Measurements from ENCODE around the gene FBXO27.
"Not testable (repeated sequence)": the region's sequence is repeated elsewhere in the genome, so short reads cannot be mapped to it uniquely, and the experiment has no call there.

FBXO27 gene

GRCh38 chr19:39003796-39004195 is 28.6 kb downstream of the FBXO27 start:
- H3K4me3 ChIP-seq (ENCODE audit: low read length, poor library complexity, severe bottlenecking) = no peak overlapping the region
- H3K79me2 ChIP-seq (ENCODE audit: insufficient read depth, low read length) = no peaks in the 10 kb centered on the region
- H3K4me1 ChIP-seq (ENCODE audit: insufficient read depth, low read length, poor library complexity, severe bottlenecking) = peaks cover 3% of the 10 kb centered on the region
- no peak overlapping the region for H2AFZ ChIP-seq (ENCODE audit: low read length)
- H3K27me3 ChIP-seq (ENCODE audit: insufficient read depth, low read length, poor library complexity, severe bottlenecking) = no peaks in the 10 kb centered on the region
- H3K9me2 ChIP-seq (replicated peaks; ENCODE audit: low read depth, low read length) = no peaks in the 10 kb centered on the region
- H3K36me3 ChIP-seq (ENCODE audit: insufficient read depth, low read length) = no peaks in the 10 kb centered on the region
- H4K20me1 ChIP-seq (ENCODE audit: insufficient read depth, low read length, poor library complexity, severe bottlenecking) = no peaks in the 10 kb centered on the region
- TF ChIP-seq EZH2phosphoT487 (IDR thresholded peaks at IDR 0.05; ENCODE audit: borderline replicate concordance) = no peak
- TF ChIP-seq, protein P1, sequence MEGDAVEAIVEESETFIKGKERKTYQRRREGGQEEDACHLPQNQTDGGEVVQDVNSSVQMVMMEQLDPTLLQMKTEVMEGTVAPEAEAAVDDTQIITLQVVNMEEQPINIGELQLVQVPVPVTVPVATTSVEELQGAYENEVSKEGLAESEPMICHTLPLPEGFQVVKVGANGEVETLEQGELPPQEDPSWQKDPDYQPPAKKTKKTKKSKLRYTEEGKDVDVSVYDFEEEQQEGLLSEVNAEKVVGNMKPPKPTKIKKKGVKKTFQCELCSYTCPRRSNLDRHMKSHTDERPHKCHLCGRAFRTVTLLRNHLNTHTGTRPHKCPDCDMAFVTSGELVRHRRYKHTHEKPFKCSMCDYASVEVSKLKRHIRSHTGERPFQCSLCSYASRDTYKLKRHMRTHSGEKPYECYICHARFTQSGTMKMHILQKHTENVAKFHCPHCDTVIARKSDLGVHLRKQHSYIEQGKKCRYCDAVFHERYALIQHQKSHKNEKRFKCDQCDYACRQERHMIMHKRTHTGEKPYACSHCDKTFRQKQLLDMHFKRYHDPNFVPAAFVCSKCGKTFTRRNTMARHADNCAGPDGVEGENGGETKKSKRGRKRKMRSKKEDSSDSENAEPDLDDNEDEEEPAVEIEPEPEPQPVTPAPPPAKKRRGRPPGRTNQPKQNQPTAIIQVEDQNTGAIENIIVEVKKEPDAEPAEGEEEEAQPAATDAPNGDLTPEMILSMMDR (conservative IDR thresholded peaks at IDR 0.05; ENCODE audit: low read length) = no peak
- no peak overlapping the region for H3K4me2 ChIP-seq (ENCODE audit: low read depth, low read length, poor library complexity, severe bottlenecking)
- no peaks in the 10 kb centered on the region for H3K9me3 ChIP-seq (ENCODE audit: insufficient read depth, low read depth, low read length)
- H3K9ac ChIP-seq (ENCODE audit: low read depth, low read length, poor library complexity, severe bottlenecking) = no peak overlapping the region
- H3F3A ChIP-seq (ENCODE audit: low read depth) = no peaks in the 10 kb centered on the region

DNA sequence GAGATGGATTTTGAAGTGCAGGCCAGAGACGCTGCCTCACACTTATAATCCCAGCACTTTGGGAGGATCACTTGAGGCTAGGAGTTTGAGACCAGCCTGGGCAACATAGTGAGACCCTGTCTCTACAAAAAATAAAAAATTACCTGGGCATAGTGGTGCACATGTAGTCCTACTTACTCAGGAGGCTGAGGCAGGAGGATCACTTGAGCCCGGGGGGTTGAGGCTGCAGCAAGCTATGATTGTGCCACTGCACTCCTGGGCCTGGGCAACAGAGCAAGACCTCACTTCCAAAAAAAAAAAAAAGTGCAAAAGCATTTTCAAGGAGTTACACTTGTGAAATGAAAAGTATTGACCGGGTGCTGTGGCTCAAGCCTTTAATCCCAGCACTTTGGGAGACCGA is 29.2 kb downstream of the FBXO27 start:
- no peaks in the 10 kb centered on the region for H3K27me3 ChIP-seq (ENCODE audit: insufficient read depth, low read length, poor library complexity, severe bottlenecking)
- H3K4me2 ChIP-seq (ENCODE audit: low read depth, low read length, poor library complexity, severe bottlenecking) = no peak overlapping the region
- no peak overlapping the region for H3K4me3 ChIP-seq (ENCODE audit: low read length, poor library complexity, severe bottlenecking)
- TF ChIP-seq, protein P1 (conservative IDR thresholded peaks at IDR 0.05; ENCODE audit: low read length) = no peak
- TF ChIP-seq EZH2phosphoT487 (IDR thresholded peaks at IDR 0.05; ENCODE audit: borderline replicate concordance) = no peak
- H3K36me3 ChIP-seq (ENCODE audit: insufficient read depth, low read length) = no peaks in the 10 kb centered on the region
- no peaks in the 10 kb centered on the region for H4K20me1 ChIP-seq (ENCODE audit: insufficient read depth, low read length, poor library complexity, severe bottlenecking)
- H3K4me1 ChIP-seq (ENCODE audit: insufficient read depth, low read length, poor library complexity, severe bottlenecking) = peaks cover 3% of the 10 kb centered on the region
- H3K9me3 ChIP-seq (ENCODE audit: insufficient read depth, low read depth, low read length) = no peaks in the 10 kb centered on the region
- no peaks in the 10 kb centered on the region for H3K79me2 ChIP-seq (ENCODE audit: insufficient read depth, low read length)
- H3K9ac ChIP-seq (ENCODE audit: low read depth, low read length, poor library complexity, severe bottlenecking) = no peak overlapping the region
- no peak overlapping the region for H2AFZ ChIP-seq (ENCODE audit: low read length)
- H3F3A ChIP-seq (ENCODE audit: low read depth) = no peaks in the 10 kb centered on the region
- H3K9me2 ChIP-seq (replicated peaks; ENCODE audit: low read depth, low read length) = no peaks in the 10 kb centered on the region

DNA sequence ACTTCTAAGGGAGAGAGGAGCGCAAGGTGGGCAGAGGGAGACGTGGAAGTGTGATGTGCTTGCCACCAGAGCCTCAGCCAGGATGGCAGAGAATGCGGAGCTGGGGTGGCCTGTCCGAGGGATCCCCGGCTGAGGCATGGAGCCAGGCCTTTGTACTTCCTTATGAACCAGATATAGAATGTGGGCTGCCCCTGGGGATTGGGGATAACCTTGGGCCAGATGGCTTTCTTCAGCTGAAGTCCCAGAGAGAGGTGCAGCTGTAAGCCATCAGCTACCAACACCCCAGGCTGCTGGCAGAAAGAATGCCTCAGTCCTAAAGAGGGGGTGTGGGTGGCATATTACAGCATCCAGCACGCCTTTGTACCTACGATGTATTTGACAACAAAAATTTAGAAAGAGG is 31.3 kb downstream of the FBXO27 start:
- H3K4me3 ChIP-seq (ENCODE audit: low read length, poor library complexity, severe bottlenecking) = no peak overlapping the region
- no peaks in the 10 kb centered on the region for H3K27me3 ChIP-seq (ENCODE audit: insufficient read depth, low read length, poor library complexity, severe bottlenecking)
- H3K9me3 ChIP-seq (ENCODE audit: insufficient read depth, low read depth, low read length) = no peaks in the 10 kb centered on the region
- H3K79me2 ChIP-seq (ENCODE audit: insufficient read depth, low read length) = no peaks in the 10 kb centered on the region
- no peak overlapping the region for H3K9ac ChIP-seq (ENCODE audit: low read depth, low read length, poor library complexity, severe bottlenecking)
- no peak overlapping the region for H2AFZ ChIP-seq (ENCODE audit: low read length)
- peaks cover 14% of the 10 kb centered on the region for H3K4me1 ChIP-seq (ENCODE audit: insufficient read depth, low read length, poor library complexity, severe bottlenecking)
- H3K9me2 ChIP-seq (replicated peaks; ENCODE audit: low read depth, low read length) = no peaks in the 10 kb centered on the region
- no peaks in the 10 kb centered on the region for H3K36me3 ChIP-seq (ENCODE audit: insufficient read depth, low read length)
- no peak overlapping the region for H3K4me2 ChIP-seq (ENCODE audit: low read depth, low read length, poor library complexity, severe bottlenecking)
- H4K20me1 ChIP-seq (ENCODE audit: insufficient read depth, low read length, poor library complexity, severe bottlenecking) = no peaks in the 10 kb centered on the region
- no peaks in the 10 kb centered on the region for H3F3A ChIP-seq (ENCODE audit: low read depth)
- TF ChIP-seq EZH2phosphoT487 (IDR thresholded peaks at IDR 0.05; ENCODE audit: borderline replicate concordance) = no peak
- TF ChIP-seq, protein P1 (conservative IDR thresholded peaks at IDR 0.05; ENCODE audit: low read length) = no peak

DNA sequence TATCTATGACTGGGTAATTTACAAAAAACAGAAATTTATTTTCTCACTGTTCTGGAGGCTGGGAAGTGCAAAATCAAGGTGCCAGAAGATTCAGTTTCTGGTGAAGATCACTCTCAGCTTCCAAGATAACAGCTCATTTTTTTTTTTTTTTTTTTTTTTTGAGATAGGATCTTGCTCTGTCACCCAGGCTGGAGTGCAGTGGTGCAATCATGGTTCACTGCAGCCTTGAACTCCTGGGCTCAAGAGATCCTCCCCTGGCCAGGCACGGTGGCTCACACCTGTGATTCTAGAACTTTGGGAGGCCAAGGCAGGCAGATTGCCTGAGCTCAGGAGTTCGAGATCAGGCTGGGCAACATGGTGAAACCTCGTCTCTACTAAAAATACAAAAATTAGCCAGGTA is 34.8 kb downstream of the FBXO27 start:
- not testable (repeated sequence) for H3K4me2 ChIP-seq (ENCODE audit: low read depth, low read length, poor library complexity, severe bottlenecking); H4K20me1 ChIP-seq (ENCODE audit: insufficient read depth, low read length, poor library complexity, severe bottlenecking); H3K79me2 ChIP-seq (ENCODE audit: insufficient read depth, low read length); H3K9me2 ChIP-seq (replicated peaks; ENCODE audit: low read depth, low read length); H3F3A ChIP-seq (ENCODE audit: low read depth); H2AFZ ChIP-seq (ENCODE audit: low read length); H3K36me3 ChIP-seq (ENCODE audit: insufficient read depth, low read length); H3K27me3 ChIP-seq (ENCODE audit: insufficient read depth, low read length, poor library complexity, severe bottlenecking); H3K9me3 ChIP-seq (ENCODE audit: insufficient read depth, low read depth, low read length); H3K4me3 ChIP-seq (ENCODE audit: low read length, poor library complexity, severe bottlenecking); H3K9ac ChIP-seq (ENCODE audit: low read depth, low read length, poor library complexity, severe bottlenecking)
- H3K4me1 ChIP-seq (ENCODE audit: insufficient read depth, low read length, poor library complexity, severe bottlenecking) = peaks cover 14% of the 10 kb centered on the region

Measured in Loucy (cell line).